ENCODE data around the gene ZNF660.
"Not testable (repeated sequence)": the region's sequence is repeated elsewhere in the genome, so short reads cannot be mapped to it uniquely, and the experiment has no call there.

DNA sequence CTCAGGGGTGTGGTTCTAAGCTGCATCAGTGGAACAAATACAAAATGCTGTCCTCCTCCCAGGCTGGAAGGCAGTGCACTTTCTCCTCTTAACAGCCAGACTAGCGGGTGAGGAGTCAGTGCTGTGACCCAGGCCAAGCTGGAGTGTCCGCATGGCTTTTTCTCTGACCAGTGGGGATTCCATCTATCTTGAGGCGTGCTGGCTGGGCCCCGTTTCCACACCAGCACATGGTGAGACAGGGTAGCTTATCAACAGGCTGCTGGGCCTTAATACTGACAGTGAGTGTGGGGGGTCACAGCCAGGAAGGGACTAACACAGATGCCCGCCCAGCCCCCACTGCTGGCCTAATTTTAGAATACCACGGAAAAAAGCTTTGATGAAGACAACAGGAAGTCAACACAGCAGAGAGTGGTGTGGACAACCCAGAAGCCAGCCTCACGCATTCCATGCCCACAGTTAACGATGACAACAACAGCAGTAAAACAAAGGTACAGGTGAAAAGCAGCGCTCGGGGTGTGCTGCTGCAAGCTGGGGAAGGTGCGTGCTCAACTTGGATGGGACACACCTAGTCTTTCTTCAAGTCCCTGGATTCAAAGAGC is 7.3 kb upstream of the ZNF660 start:
- TF ChIP-seq, protein P1, sequence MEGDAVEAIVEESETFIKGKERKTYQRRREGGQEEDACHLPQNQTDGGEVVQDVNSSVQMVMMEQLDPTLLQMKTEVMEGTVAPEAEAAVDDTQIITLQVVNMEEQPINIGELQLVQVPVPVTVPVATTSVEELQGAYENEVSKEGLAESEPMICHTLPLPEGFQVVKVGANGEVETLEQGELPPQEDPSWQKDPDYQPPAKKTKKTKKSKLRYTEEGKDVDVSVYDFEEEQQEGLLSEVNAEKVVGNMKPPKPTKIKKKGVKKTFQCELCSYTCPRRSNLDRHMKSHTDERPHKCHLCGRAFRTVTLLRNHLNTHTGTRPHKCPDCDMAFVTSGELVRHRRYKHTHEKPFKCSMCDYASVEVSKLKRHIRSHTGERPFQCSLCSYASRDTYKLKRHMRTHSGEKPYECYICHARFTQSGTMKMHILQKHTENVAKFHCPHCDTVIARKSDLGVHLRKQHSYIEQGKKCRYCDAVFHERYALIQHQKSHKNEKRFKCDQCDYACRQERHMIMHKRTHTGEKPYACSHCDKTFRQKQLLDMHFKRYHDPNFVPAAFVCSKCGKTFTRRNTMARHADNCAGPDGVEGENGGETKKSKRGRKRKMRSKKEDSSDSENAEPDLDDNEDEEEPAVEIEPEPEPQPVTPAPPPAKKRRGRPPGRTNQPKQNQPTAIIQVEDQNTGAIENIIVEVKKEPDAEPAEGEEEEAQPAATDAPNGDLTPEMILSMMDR (IDR thresholded peaks at IDR 0.05; ENCODE audit: poor library complexity) = not testable (repeated sequence)
- not testable (repeated sequence) for TF ChIP-seq EZH2 (IDR thresholded peaks at IDR 0.05; ENCODE audit: borderline replicate concordance); EZH2phosphoT487 (IDR thresholded peaks at IDR 0.05; ENCODE audit: low read depth, severe bottlenecking, unreplicated experiment)
